Measurements from ENCODE around the gene BUD31. TPM values are rescaled to one million over a fixed set of nuclear protein-coding genes. Genes with fewer than 3 reads are reported as not detected.

BUD31 gene
- total and polyA plus RNA-seq, 9 of the 15 experiments (the other 6 are each of a cell fraction or from before 2014, with no cell fraction given): 105 to 342 (median 247) TPM

DNA sequence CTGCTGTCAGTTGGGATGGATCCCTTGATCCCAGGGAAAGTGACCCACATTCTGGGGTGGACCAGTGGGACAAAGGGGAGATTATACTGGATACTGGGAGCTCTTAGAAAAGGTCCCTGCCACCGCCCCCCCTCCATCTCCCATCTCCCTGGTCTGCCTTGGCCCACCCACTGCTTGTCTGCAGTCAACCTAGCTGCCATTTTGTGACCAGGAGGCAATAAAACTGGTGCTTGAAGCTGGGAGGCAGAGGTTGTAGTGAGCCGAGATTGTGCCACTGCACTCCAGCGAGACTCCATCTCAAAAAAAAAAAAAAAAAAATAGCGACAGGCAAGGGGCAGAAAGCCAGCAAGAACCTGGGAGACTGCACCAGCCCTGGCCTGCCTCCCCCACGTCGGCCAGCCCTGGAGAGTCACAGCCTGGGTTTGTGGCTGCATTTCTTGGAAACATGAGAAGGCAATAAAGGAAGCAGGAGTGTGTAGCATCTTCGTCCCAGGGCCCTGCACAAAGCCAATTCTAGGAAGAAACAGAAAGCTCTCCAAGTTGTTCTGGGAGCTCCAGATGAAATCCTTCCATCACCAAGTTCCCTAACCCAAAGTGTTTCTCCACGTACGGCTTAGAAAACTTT lies 38.9 kb upstream of the BUD31 start (continued):
- peak; percentile 30 for TF ChIP-seq HMGN3 (IDR thresholded peaks at IDR 0.05; ENCODE audit: borderline replicate concordance, extremely low read depth, insufficient read length, low read depth, low read length)
- TF ChIP-seq ZNF511 (CRISPR knock-in tag; IDR thresholded peaks at IDR 0.05): no peak
- no peak for TF ChIP-seq ZFP30 (CRISPR knock-in tag; IDR thresholded peaks at IDR 0.05; ENCODE audit: borderline replicate concordance)
- TF ChIP-seq, protein P1, sequence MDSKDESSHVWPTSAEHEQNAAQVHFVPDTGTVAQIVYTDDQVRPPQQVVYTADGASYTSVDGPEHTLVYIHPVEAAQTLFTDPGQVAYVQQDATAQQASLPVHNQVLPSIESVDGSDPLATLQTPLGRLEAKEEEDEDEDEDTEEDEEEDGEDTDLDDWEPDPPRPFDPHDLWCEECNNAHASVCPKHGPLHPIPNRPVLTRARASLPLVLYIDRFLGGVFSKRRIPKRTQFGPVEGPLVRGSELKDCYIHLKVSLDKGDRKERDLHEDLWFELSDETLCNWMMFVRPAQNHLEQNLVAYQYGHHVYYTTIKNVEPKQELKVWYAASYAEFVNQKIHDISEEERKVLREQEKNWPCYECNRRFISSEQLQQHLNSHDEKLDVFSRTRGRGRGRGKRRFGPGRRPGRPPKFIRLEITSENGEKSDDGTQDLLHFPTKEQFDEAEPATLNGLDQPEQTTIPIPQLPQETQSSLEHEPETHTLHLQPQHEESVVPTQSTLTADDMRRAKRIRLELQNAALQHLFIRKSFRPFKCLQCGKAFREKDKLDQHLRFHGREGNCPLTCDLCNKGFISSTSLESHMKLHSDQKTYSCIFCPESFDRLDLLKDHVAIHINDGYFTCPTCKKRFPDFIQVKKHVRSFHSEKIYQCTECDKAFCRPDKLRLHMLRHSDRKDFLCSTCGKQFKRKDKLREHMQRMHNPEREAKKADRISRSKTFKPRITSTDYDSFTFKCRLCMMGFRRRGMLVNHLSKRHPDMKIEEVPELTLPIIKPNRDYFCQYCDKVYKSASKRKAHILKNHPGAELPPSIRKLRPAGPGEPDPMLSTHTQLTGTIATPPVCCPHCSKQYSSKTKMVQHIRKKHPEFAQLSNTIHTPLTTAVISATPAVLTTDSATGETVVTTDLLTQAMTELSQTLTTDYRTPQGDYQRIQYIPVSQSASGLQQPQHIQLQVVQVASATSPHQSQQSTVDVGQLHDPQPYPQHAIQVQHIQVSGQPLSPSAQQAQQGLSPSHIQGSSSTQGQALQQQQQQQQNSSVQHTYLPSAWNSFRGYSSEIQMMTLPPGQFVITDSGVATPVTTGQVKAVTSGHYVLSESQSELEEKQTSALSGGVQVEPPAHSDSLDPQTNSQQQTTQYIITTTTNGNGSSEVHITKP (IDR thresholded peaks at IDR 0.05; ENCODE audit: partially characterized antibody): peak; percentile 32
- no peak for TF ChIP-seq PHF20 (IDR thresholded peaks at IDR 0.05; ENCODE audit: partially characterized antibody)
- TF ChIP-seq TRIM28 (IDR thresholded peaks at IDR 0.05): peak; percentile 52; the same call in 1 of the 2 replicates
- TF ChIP-seq, protein P2, sequence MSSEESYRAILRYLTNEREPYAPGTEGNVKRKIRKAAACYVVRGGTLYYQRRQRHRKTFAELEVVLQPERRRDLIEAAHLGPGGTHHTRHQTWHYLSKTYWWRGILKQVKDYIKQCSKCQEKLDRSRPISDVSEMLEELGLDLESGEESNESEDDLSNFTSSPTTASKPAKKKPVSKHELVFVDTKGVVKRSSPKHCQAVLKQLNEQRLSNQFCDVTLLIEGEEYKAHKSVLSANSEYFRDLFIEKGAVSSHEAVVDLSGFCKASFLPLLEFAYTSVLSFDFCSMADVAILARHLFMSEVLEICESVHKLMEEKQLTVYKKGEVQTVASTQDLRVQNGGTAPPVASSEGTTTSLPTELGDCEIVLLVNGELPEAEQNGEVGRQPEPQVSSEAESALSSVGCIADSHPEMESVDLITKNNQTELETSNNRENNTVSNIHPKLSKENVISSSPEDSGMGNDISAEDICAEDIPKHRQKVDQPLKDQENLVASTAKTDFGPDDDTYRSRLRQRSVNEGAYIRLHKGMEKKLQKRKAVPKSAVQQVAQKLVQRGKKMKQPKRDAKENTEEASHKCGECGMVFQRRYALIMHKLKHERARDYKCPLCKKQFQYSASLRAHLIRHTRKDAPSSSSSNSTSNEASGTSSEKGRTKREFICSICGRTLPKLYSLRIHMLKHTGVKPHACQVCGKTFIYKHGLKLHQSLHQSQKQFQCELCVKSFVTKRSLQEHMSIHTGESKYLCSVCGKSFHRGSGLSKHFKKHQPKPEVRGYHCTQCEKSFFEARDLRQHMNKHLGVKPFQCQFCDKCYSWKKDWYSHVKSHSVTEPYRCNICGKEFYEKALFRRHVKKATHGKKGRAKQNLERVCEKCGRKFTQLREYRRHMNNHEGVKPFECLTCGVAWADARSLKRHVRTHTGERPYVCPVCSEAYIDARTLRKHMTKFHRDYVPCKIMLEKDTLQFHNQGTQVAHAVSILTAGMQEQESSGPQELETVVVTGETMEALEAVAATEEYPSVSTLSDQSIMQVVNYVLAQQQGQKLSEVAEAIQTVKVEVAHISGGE (CRISPR knock-in tag; IDR thresholded peaks at IDR 0.05): 0 out of 6 replicates have a peak, but pooled peaks of 1 of the 3 experiments have one; percentile 28
- peak; percentile 71 for TF ChIP-seq EP300 (IDR thresholded peaks at IDR 0.05; ENCODE audit: low read length)
- TF ChIP-seq ZNF274 (IDR thresholded peaks at IDR 0.05; ENCODE audit: borderline replicate concordance, low read depth, low read length): no peak
- peak; percentile 22; the same call in 1 of the 2 replicates for TF ChIP-seq EP400 (IDR thresholded peaks at IDR 0.05)
- peak; percentile 86 for TF ChIP-seq NFE2 (IDR thresholded peaks at IDR 0.05; ENCODE audit: low read depth)
- no peak for TF ChIP-seq NCOA1 (IDR thresholded peaks at IDR 0.05; ENCODE audit: low read depth)
- TF ChIP-seq ZNF384 (IDR thresholded peaks at IDR 0.05; ENCODE audit: low read depth, low read length): peak; percentile 91
- TF ChIP-seq RUNX1 (IDR thresholded peaks at IDR 0.05; ENCODE audit: low read depth): no peak
- TF ChIP-seq SFPQ (IDR thresholded peaks at IDR 0.05; ENCODE audit: low read depth, low read length): no peak
- no peak for TF ChIP-seq KLF13 (tag; IDR thresholded peaks at IDR 0.05; ENCODE audit: borderline replicate concordance, low read depth)
- TF ChIP-seq RCOR1 (IDR thresholded peaks at IDR 0.05; ENCODE audit: borderline replicate concordance in 1 of 2, low read depth in 2 of 2, low read length in 2 of 2): peak; percentile 48 to 95; a peak in 3 of 4 replicates
